Endothelial cell of umbilical vein (primary cell): Measurements from ENCODE around the gene RWDD4. TPM values are rescaled to one million over a fixed set of nuclear protein-coding genes. Genes with fewer than 3 reads are reported as not detected.

ENCODE experiments used
- BruUV-seq: library from RNA; stranded (reverse); fragments of 400-500 nt; replicated peaks from 2 replicates; lab custom pipeline; 2021; lab: Mats Ljungman, UMichigan
- CTCF ChIA-PET: fragments of 300-600, 350-600 bp; sonication (Branson Sonifier 250); formaldehyde crosslinking; loops from one replicate; lab custom pipeline; 2021; ENCODE audit warnings: antibody characterized with exemption, inconsistent platforms; lab: Charles Lee
- POLR2A ChIA-PET: fragments of 300-600, 350-600 bp; sonication (Branson Sonifier 250); formaldehyde crosslinking; loops from one replicate; lab custom pipeline; 2021; ENCODE audit warnings: antibody characterized with exemption, inconsistent platforms; lab: Charles Lee
- DNase-seq: peaks from one replicate; pipeline ENCODE4 v3.0.0-alpha.2; 2011; ENCODE audit warnings: low read depth, low spot score
- FAIRE-seq: peaks from 2 replicates; lab custom pipeline; 2011; peaks lifted over from hg19 to GRCh38; lab: Jason Lieb, UNC
- H2AFZ ChIP-seq: 2 replicates; pipeline ENCODE4 v1.6.0; 2012; ENCODE audit warnings: low read depth, low read length, control low read depth, inconsistent platforms
- H3K27ac ChIP-seq: 2 replicates; pipeline ENCODE4 v1.5.1; 2011; ENCODE audit warnings: low read depth, mild to moderate bottlenecking, control low read depth, low read length, moderate library complexity; ENCODE audit not compliant: insufficient read depth
- H3K27me3 ChIP-seq, 2 experiments: 2 replicates each; pipeline versions ENCODE4 v1.6.0 to v1.6.1; 2011; ENCODE audit warnings: low read length in 2 of 2, mixed read lengths in 1 of 2; ENCODE audit not compliant: control insufficient read depth in 2 of 2, insufficient read depth in 2 of 2
- H3K36me3 ChIP-seq, 2 experiments: 2 replicates in 1 of 2; 3 replicates in 1 of 2; pipeline ENCODE4 v1.5.1; 2011; ENCODE audit warnings: low read length in 2 of 2, mild to moderate bottlenecking in 1 of 2, moderate library complexity in 1 of 2; ENCODE audit not compliant: control insufficient read depth in 2 of 2, insufficient read depth in 2 of 2; ENCODE audit errors: extremely low read depth in 1 of 2
- H3K4me1 ChIP-seq: 3 replicates; pipeline ENCODE4 v1.5.1; 2011; ENCODE audit warnings: mild to moderate bottlenecking, low read length; ENCODE audit not compliant: control insufficient read depth, insufficient read depth; ENCODE audit errors: extremely low read depth
- H3K4me2 ChIP-seq: 2 replicates; pipeline ENCODE4 v1.6.1; 2011; ENCODE audit warnings: low read length, control low read depth, mixed read lengths; ENCODE audit not compliant: insufficient read depth
- H3K4me3 ChIP-seq, 3 experiments: fragments of 200-600 bp in 1 of 3; sonication (generic), shearing (Covaris generic) in 1 of 3; replicated peaks in 1 of 3; 2 replicates each; pipeline ENCODE4 v1.5.1; 2011 to 2016; ENCODE audit warnings: control low read depth in 3 of 3, low read length in 3 of 3, mild to moderate bottlenecking in 2 of 3, inconsistent platforms in 1 of 3, low read depth in 1 of 3, moderate library complexity in 1 of 3; ENCODE audit not compliant: insufficient read depth in 1 of 3
- H3K79me2 ChIP-seq: 2 replicates; pipeline ENCODE4 v1.6.0; 2012; ENCODE audit warnings: low read length, inconsistent platforms; ENCODE audit not compliant: control insufficient read depth, insufficient read depth
- H3K9ac ChIP-seq: replicated peaks from 2 replicates; pipeline ENCODE3; 2011; ENCODE audit warnings: low read length, control low read depth; ENCODE audit not compliant: insufficient read depth; ENCODE audit errors: extremely low read depth
- H3K9me1 ChIP-seq: replicated peaks from 3 replicates; pipeline ENCODE4 v1.6.0; 2011; ENCODE audit warnings: mild to moderate bottlenecking, low read length; ENCODE audit not compliant: control insufficient read depth, insufficient read depth; ENCODE audit errors: extremely low read depth
- H3K9me3 ChIP-seq: replicated peaks from 2 replicates; pipeline ENCODE4 v1.5.1; 2012; ENCODE audit warnings: low read length, inconsistent platforms; ENCODE audit not compliant: control insufficient read depth, insufficient read depth
- H4K20me1 ChIP-seq: replicated peaks from 2 replicates; pipeline ENCODE3; 2011; ENCODE audit warnings: mild to moderate bottlenecking, low read length; ENCODE audit not compliant: control insufficient read depth, insufficient read depth; ENCODE audit errors: extremely low read depth
- EZH2 ChIP-seq: IDR thresholded peaks from 2 replicates; pipeline ENCODE4 v1.6.1; 2012; ENCODE audit warnings: borderline replicate concordance, low read depth, mild to moderate bottlenecking, moderate library complexity, low read length, inconsistent platforms; ENCODE audit not compliant: severe bottlenecking
- FOS ChIP-seq: IDR thresholded peaks from 2 replicates; pipeline ENCODE4 v1.6.1; 2011; ENCODE audit warnings: mild to moderate bottlenecking, low read length, moderate library complexity, borderline replicate concordance; ENCODE audit not compliant: insufficient read depth
- GATA2 ChIP-seq: IDR thresholded peaks from 2 replicates; pipeline ENCODE4 v1.7.0; 2011; ENCODE audit warnings: low read depth, mild to moderate bottlenecking, moderate library complexity, mixed read lengths, low read length; ENCODE audit not compliant: insufficient read length, insufficient read depth
- JUN ChIP-seq: IDR thresholded peaks from 2 replicates; pipeline ENCODE4 v1.6.1; 2011; ENCODE audit warnings: borderline replicate concordance, low read depth; ENCODE audit not compliant: insufficient read length, insufficient read depth
- MYC ChIP-seq: IDR thresholded peaks from one replicate; pipeline ENCODE4 v1.6.1; 2011; ENCODE audit warnings: mild to moderate bottlenecking, low read depth, low read length
- POLR2A ChIP-seq: IDR thresholded peaks from 2 replicates; pipeline ENCODE4 v1.6.1; 2012; ENCODE audit warnings: low read depth, mild to moderate bottlenecking, control low read depth, low read length
- POLR2AphosphoS5 ChIP-seq: IDR thresholded peaks from 2 replicates; pipeline ENCODE4 v1.6.1; 2012; ENCODE audit warnings: low read depth, mild to moderate bottlenecking, control low read depth, low read length, moderate library complexity; ENCODE audit not compliant: insufficient read depth
- dilution Hi-C: fragments of 300-500 bp; cut with MboI; formaldehyde crosslinking; loops from one replicate; pipeline ENCODE4 v1.15.0; 2019; ENCODE audit warnings: low sequenced_read_pairs; ENCODE audit not compliant: extremely low pct_ligation_motif_present
- intact Hi-C: fragments of 100-400 bp; cut with micrococcal nuclease; formaldehyde crosslinking; loops from one replicate; pipeline ENCODE4 v1.10.0; 2022
- polyA plus RNA-seq, 4 experiments: library from polyadenylated mRNA; depleted of rRNA in 3 of 4; stranded (reverse) in 3 of 4; unstranded in 1 of 4; fragments of >200 nt; gene quantifications; 2 replicates each; pipeline versions ENCODE4 v1.2.1 to v1.2.3, GENCODE V29; 2011 to 2012; ENCODE audit warnings: missing spikeins in 1 of 4
- total RNA-seq: library from RNA; stranded (reverse); gene quantifications from 2 replicates; pipeline ENCODE4 v1.2.3, GENCODE V29; 2021
- TF ChIP-seq, protein P1 (sequence below), 2 donors: IDR thresholded peaks; 1 replicate in 1 of 2; 2 replicates in 1 of 2; pipeline ENCODE4 v1.5.1; 2011; ENCODE audit warnings: low read length in 2 of 2, mild to moderate bottlenecking in 2 of 2, moderate library complexity in 2 of 2, control low read depth in 1 of 2, inconsistent platforms in 1 of 2, low read depth in 1 of 2; ENCODE audit not compliant: insufficient read depth in 1 of 2; ENCODE audit errors: extremely low read depth in 1 of 2
- TF ChIP-seq, protein P2 (sequence below): IDR thresholded peaks from 2 replicates; pipeline ENCODE4 v1.6.1; 2011; ENCODE audit not compliant: insufficient read depth, insufficient read length

Gene RWDD4
- total and polyA plus RNA-seq, 2 donors (not counting 3 experiments of a cell fraction or from before 2014, with no cell fraction given): 4.9 to 16.6 TPM

DNA sequence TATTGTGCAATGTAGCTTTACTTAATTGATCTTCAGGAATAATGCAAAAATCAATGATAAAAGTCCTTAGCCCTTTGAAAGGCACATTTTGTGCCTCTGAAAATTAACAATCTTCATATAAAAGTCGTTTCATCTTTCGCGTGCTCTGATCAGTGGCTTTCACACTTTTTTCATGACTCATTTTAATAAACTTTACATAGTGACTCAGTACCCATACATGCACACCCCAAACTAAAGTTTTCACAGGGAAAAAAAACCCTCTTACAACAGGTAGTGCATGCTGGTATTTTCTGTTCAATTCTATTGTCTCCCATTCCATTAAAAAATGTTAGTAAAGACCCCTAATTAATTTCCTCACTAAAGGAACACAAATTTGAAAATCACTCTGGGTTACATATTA, 21.5 kb downstream of the RWDD4 start:
- no TSS peak for BruUV-seq
- ChIA-PET CTCF (interaction anchor here (0.8 to 1.7 kb wide), 4 partner anchors 24 to 164 kb away, joined by 3 to 7 read pairs (median 4); no protein-coding TSS in a partner anchor), POLR2A (no interaction called here)
- H3K27me3 ChIP-seq: no peaks in the 10 kb centered on the region
- FAIRE-seq (no peak), DNase-seq (peak; percentile 34)
- H3K27ac ChIP-seq: peak overlapping the region; percentile 20
- peaks cover 11% of the 10 kb centered on the region for H3K4me1 ChIP-seq
- no peak for TF ChIP-seq POLR2A
- TF ChIP-seq FOS: peak; percentile 67
- TF ChIP-seq GATA2: no peak
- no peak for TF ChIP-seq POLR2AphosphoS5
- TF ChIP-seq EZH2: no peak
- no peak overlapping the region for H3K4me3 ChIP-seq
- no peaks in the 10 kb centered on the region for H3K36me3 ChIP-seq
- no peaks in the 10 kb centered on the region for H3K9me1 ChIP-seq
- peak overlapping the region; percentile 86 for H3K4me2 ChIP-seq
- H3K9ac ChIP-seq: no peak overlapping the region
- H3K79me2 ChIP-seq: no peaks in the 10 kb centered on the region
- no peaks in the 10 kb centered on the region for H4K20me1 ChIP-seq
- dilution Hi-C loops (no loop called here), intact Hi-C loops (loop anchor here (1.0 kb wide), 2 partner anchors 13 to 22 kb away; partner anchors contain the start of genes RWDD4 and TRAPPC11)
- H3K9me3 ChIP-seq: no peaks in the 10 kb centered on the region
- no peak overlapping the region for H2AFZ ChIP-seq

DNA sequence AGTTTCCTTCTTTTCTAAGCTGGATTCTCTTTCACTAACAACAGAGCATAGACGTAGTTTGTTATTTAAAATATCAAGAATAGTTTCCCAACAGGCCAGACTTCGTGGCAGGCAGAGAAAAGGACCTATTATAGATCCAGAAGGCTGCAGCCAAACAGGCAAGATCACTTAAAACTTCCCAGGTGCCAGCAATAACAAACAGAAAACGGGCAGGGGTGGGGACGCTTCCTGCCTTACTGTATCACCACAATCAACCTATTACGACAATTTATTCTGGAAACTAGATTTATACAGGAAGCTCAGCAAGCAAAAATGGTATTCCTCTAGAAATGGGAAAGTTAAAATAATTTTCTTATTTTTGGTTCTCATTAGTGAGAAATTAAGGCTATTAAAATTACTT, 22.1 kb downstream of the RWDD4 start:
- DNase-seq (peak; percentile 57), FAIRE-seq (no peak)
- intact Hi-C loops: loop anchor here (1.0 kb wide), 2 partner anchors 13 to 22 kb away; partner anchors contain the start of genes RWDD4 and TRAPPC11
- no peaks in the 10 kb centered on the region for H3K9me3 ChIP-seq
- no peaks in the 10 kb centered on the region for H3K79me2 ChIP-seq
- H3K9me1 ChIP-seq: no peaks in the 10 kb centered on the region
- H3K4me1 ChIP-seq: peaks cover 11% of the 10 kb centered on the region
- peak overlapping the region; percentile 45 for H3K9ac ChIP-seq
- H3K4me2 ChIP-seq: peak overlapping the region; percentile 86
- no peaks in the 10 kb centered on the region for H3K36me3 ChIP-seq
- TF ChIP-seq, protein P1, sequence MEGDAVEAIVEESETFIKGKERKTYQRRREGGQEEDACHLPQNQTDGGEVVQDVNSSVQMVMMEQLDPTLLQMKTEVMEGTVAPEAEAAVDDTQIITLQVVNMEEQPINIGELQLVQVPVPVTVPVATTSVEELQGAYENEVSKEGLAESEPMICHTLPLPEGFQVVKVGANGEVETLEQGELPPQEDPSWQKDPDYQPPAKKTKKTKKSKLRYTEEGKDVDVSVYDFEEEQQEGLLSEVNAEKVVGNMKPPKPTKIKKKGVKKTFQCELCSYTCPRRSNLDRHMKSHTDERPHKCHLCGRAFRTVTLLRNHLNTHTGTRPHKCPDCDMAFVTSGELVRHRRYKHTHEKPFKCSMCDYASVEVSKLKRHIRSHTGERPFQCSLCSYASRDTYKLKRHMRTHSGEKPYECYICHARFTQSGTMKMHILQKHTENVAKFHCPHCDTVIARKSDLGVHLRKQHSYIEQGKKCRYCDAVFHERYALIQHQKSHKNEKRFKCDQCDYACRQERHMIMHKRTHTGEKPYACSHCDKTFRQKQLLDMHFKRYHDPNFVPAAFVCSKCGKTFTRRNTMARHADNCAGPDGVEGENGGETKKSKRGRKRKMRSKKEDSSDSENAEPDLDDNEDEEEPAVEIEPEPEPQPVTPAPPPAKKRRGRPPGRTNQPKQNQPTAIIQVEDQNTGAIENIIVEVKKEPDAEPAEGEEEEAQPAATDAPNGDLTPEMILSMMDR (IDR thresholded peaks at IDR 0.05; ENCODE audit: extremely low read depth in 1 of 2, insufficient read depth in 1 of 2, low read depth in 1 of 2, low read length in 2 of 2): no peak
- TF ChIP-seq EZH2 (no peak), POLR2AphosphoS5 (no peak), MYC (no peak), JUN (no peak), GATA2 (no peak), FOS (no peak), POLR2A (no peak)
- TF ChIP-seq, protein P2, sequence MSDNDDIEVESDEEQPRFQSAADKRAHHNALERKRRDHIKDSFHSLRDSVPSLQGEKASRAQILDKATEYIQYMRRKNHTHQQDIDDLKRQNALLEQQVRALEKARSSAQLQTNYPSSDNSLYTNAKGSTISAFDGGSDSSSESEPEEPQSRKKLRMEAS: no peak
- H3K27me3 ChIP-seq: no peaks in the 10 kb centered on the region
- peak overlapping the region; percentile 9 for H2AFZ ChIP-seq
- H3K27ac ChIP-seq: peak overlapping the region; percentile 20
- ChIA-PET CTCF (interaction anchor here (0.8 to 1.7 kb wide), 7 partner anchors 10 to 163 kb away, joined by 3 to 7 read pairs (median 4); no protein-coding TSS in a partner anchor), POLR2A (interaction anchor here (0.5 kb wide), 1 partner anchor 34 kb away, joined by 3 read pairs; no protein-coding TSS in a partner anchor)
- dilution Hi-C loops: no loop called here
- H4K20me1 ChIP-seq: no peaks in the 10 kb centered on the region
- H3K4me3 ChIP-seq: peak overlapping the region in 2 of 3 experiments; percentile 15 to 49
- BruUV-seq: no TSS peak
